ENCODE measurements around the gene SLC13A2. TPM values are rescaled to one million over a fixed set of nuclear protein-coding genes. Genes with fewer than 3 reads are reported as not detected.

The SLC13A2 gene
- total and polyA plus RNA-seq, 2 experiments from 2014 or later: not detected

DNA sequence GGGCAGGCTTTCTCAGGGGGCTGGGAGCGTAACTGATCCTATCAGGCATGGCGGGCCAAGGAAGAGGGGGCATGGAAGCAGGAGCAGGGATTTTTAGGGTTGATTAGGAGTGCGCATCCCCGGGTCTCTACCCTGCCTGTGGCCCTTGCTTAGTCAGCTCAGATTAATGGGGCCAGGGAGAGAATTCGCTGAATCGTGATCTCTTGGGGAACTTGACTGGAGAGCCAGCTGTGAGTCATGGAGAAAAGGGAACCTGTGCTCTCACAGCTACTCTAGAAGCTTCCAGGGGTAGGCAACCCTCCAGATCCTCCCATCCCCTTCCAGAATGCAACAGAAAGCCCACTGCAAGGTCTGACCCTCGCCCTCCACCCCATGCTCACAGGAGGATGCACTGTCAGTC is 36.3 kb downstream of the SLC13A2 start (continued):
- TF ChIP-seq, protein P1, sequence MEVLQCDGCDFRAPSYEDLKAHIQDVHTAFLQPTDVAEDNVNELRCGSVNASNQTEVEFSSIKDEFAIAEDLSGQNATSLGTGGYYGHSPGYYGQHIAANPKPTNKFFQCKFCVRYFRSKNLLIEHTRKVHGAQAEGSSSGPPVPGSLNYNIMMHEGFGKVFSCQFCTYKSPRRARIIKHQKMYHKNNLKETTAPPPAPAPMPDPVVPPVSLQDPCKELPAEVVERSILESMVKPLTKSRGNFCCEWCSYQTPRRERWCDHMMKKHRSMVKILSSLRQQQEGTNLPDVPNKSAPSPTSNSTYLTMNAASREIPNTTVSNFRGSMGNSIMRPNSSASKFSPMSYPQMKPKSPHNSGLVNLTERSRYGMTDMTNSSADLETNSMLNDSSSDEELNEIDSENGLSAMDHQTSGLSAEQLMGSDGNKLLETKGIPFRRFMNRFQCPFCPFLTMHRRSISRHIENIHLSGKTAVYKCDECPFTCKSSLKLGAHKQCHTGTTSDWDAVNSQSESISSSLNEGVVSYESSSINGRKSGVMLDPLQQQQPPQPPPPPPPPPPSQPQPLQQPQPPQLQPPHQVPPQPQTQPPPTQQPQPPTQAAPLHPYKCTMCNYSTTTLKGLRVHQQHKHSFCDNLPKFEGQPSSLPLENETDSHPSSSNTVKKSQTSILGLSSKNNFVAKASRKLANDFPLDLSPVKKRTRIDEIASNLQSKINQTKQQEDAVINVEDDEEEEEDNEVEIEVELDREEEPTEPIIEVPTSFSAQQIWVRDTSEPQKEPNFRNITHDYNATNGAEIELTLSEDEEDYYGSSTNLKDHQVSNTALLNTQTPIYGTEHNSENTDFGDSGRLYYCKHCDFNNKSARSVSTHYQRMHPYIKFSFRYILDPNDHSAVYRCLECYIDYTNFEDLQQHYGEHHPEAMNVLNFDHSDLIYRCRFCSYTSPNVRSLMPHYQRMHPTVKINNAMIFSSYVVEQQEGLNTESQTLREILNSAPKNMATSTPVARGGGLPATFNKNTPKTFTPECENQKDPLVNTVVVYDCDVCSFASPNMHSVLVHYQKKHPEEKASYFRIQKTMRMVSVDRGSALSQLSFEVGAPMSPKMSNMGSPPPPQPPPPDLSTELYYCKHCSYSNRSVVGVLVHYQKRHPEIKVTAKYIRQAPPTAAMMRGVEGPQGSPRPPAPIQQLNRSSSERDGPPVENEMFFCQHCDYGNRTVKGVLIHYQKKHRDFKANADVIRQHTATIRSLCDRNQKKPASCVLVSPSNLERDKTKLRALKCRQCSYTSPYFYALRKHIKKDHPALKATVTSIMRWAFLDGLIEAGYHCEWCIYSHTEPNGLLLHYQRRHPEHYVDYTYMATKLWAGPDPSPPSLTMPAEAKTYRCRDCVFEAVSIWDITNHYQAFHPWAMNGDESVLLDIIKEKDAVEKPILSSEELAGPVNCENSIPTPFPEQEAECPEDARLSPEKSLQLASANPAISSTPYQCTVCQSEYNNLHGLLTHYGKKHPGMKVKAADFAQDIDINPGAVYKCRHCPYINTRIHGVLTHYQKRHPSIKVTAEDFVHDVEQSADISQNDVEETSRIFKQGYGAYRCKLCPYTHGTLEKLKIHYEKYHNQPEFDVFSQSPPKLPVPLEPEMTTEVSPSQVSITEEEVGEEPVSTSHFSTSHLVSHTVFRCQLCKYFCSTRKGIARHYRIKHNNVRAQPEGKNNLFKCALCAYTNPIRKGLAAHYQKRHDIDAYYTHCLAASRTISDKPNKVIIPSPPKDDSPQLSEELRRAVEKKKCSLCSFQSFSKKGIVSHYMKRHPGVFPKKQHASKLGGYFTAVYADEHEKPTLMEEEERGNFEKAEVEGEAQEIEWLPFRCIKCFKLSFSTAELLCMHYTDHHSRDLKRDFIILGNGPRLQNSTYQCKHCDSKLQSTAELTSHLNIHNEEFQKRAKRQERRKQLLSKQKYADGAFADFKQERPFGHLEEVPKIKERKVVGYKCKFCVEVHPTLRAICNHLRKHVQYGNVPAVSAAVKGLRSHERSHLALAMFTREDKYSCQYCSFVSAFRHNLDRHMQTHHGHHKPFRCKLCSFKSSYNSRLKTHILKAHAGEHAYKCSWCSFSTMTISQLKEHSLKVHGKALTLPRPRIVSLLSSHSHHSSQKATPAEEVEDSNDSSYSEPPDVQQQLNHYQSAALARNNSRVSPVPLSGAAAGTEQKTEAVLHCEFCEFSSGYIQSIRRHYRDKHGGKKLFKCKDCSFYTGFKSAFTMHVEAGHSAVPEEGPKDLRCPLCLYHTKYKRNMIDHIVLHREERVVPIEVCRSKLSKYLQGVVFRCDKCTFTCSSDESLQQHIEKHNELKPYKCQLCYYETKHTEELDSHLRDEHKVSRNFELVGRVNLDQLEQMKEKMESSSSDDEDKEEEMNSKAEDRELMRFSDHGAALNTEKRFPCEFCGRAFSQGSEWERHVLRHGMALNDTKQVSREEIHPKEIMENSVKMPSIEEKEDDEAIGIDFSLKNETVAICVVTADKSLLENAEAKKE (CRISPR knock-in tag; IDR thresholded peaks at IDR 0.05): no peak
- TF ChIP-seq CREB1 (CRISPR knock-in tag; IDR thresholded peaks at IDR 0.05; ENCODE audit: low read depth) (no peak), EZH2phosphoT487 (IDR thresholded peaks at IDR 0.05; ENCODE audit: unreplicated experiment) (no peak), ZNF114 (CRISPR knock-in tag; IDR thresholded peaks at IDR 0.05) (no peak), POLR2AphosphoS5 (IDR thresholded peaks at IDR 0.05; ENCODE audit: low read depth) (no peak), STAT1 (IDR thresholded peaks at IDR 0.05; ENCODE audit: unreplicated experiment) (no peak), REST (IDR thresholded peaks at IDR 0.05; ENCODE audit: unreplicated experiment) (no peak)
- TF ChIP-seq, protein P2, sequence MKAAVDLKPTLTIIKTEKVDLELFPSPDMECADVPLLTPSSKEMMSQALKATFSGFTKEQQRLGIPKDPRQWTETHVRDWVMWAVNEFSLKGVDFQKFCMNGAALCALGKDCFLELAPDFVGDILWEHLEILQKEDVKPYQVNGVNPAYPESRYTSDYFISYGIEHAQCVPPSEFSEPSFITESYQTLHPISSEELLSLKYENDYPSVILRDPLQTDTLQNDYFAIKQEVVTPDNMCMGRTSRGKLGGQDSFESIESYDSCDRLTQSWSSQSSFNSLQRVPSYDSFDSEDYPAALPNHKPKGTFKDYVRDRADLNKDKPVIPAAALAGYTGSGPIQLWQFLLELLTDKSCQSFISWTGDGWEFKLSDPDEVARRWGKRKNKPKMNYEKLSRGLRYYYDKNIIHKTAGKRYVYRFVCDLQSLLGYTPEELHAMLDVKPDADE (IDR thresholded peaks at IDR 0.05): no peak

Data from GM23338 (cell line).